Measurements from ENCODE around the gene ARID3B.

The ARID3B gene

GRCh38 chr15:74642348-74642733 lies 101.3 kb downstream of the ARID3B start:
- no peak for DNase-seq (ENCODE audit: low read depth, low spot score)

GRCh38 chr15:74642734-74643664 lies 102.0 kb downstream of the ARID3B start:
- no peak for DNase-seq (ENCODE audit: low read depth, low spot score)

DNA sequence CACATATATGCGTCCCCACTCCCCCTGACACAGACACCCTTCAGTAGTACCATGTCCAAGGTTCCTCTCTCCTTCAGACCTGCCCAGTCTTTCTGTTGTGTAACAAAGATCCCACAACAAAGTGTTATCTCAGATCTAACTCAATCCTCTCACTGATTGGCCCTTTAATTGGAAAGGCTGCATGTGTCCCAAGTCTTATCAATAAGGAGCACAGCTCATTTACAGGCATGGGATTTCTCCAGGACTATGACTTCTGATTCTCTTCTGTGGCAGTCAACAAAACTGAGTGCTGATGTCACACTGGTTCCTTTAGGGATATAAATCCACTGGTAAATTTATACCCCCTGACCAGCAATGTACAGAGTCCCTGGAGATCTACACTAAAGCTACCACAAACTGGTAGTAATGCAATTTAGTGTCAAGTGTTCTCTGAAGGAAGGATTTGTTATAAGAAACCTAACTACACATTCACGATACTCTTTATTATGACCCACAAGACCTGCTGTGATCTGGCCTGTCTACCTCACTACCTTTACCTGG lies 102.7 kb downstream of the ARID3B start:
- DNase-seq (ENCODE audit: low read depth, low spot score) = no peak

- DNase-seq (ENCODE audit: low read depth, low spot score) = no peak
Measured at GRCh38 chr15:74646480-74646879, 105.5 kb downstream of the ARID3B start.

Data from smooth muscle cell of the brain vasculature (primary cell).